Neural progenitor cell (in vitro differentiated cells): Measurements from ENCODE around the gene BMP5. TPM values are rescaled to one million over a fixed set of nuclear protein-coding genes. Genes with fewer than 3 reads are reported as not detected.

Source experiments
- DNase-seq: peaks from one replicate; pipeline ENCODE4 v3.0.0-alpha.2; 2016; ENCODE audit warnings: low spot score
- H2AFZ ChIP-seq: fragments of 200-600 bp; sonication (generic); replicated peaks from 2 replicates; pipeline ENCODE4 v1.6.1; 2016; ENCODE audit warnings: antibody characterized with exemption
- H3F3A ChIP-seq: fragments of 200-600 bp; sonication (generic); 2 replicates; pipeline ENCODE4 v1.6.1; 2016; ENCODE audit warnings: antibody characterized with exemption, low read depth
- H3K27ac ChIP-seq: fragments of 200-600 bp; sonication (generic); 2 replicates; pipeline ENCODE4 v1.5.1; 2016; ENCODE audit warnings: mild to moderate bottlenecking
- H3K27me3 ChIP-seq: fragments of 200-600 bp; sonication (generic); 2 replicates; pipeline ENCODE4 v1.6.1; 2016; ENCODE audit warnings: mild to moderate bottlenecking, moderate library complexity
- H3K36me3 ChIP-seq: fragments of 200-600 bp; sonication (generic); 2 replicates; pipeline ENCODE4 v1.5.1; 2016
- H3K4me1 ChIP-seq: fragments of 200-600 bp; sonication (generic); 2 replicates; pipeline ENCODE4 v1.6.1; 2016; ENCODE audit warnings: mixed run types
- H3K4me2 ChIP-seq: fragments of 200-600 bp; sonication (generic); 2 replicates; pipeline ENCODE4 v1.6.1; 2016
- H3K4me3 ChIP-seq: fragments of 200-600 bp; sonication (generic); 2 replicates; pipeline ENCODE4 v1.5.1; 2016
- H3K79me2 ChIP-seq: fragments of 200-600 bp; sonication (generic); 2 replicates; pipeline ENCODE4 v1.6.1; 2016; ENCODE audit warnings: low read depth
- H3K9ac ChIP-seq: fragments of 200-600 bp; sonication (generic); 2 replicates; pipeline ENCODE4 v1.6.1; 2016
- H3K9me3 ChIP-seq: fragments of 200-600 bp; sonication (generic); 2 replicates; pipeline ENCODE4 v1.5.1; 2016; ENCODE audit warnings: low read depth
- H4K20me1 ChIP-seq: fragments of 200-600 bp; sonication (generic); 2 replicates; pipeline ENCODE4 v1.6.1; 2016; ENCODE audit warnings: low read depth
- H3K27ac Mint-ChIP-seq: 3 replicates; pipeline ENCODE4 v1.8.0; 2021; ENCODE audit warnings: mixed read lengths
- H3K27me3 Mint-ChIP-seq: 2 replicates; pipeline ENCODE4 v1.8.0; 2022; ENCODE audit warnings: low read depth, mild to moderate bottlenecking, inconsistent platforms, moderate library complexity, mixed read lengths; ENCODE audit not compliant: insufficient read depth
- H3K36me3 Mint-ChIP-seq: 3 replicates; pipeline ENCODE4 v1.8.0; 2021; ENCODE audit warnings: mixed read lengths
- H3K4me1 Mint-ChIP-seq: 3 replicates; pipeline ENCODE4 v1.8.0; 2021; ENCODE audit warnings: mixed read lengths
- H3K4me3 Mint-ChIP-seq: 3 replicates; pipeline ENCODE4 v1.8.0; 2021; ENCODE audit warnings: mild to moderate bottlenecking, moderate library complexity, mixed read lengths
- H3K9me3 Mint-ChIP-seq: 3 replicates; pipeline ENCODE4 v1.8.0; 2020; ENCODE audit warnings: mixed read lengths
- EZH2 ChIP-seq: fragments of 200-600 bp; sonication (generic); IDR thresholded peaks from 2 replicates; pipeline ENCODE4 v1.6.1; 2017; ENCODE audit warnings: antibody characterized with exemption, mild to moderate bottlenecking, moderate library complexity
- EZH2phosphoT487 ChIP-seq: fragments of 200-600 bp; sonication (generic); IDR thresholded peaks from 2 replicates; pipeline ENCODE4 v1.6.1; 2017; ENCODE audit warnings: antibody characterized with exemption
- total RNA-seq: library from RNA; depleted of rRNA; stranded (reverse); fragments of >200 nt; gene quantifications from 2 replicates; pipeline ENCODE4 v1.2.3, GENCODE V29; 2015; ENCODE audit warnings: low replicate concordance
- TF ChIP-seq, protein P1 (sequence below): fragments of 200-600 bp; sonication (generic); IDR thresholded peaks from 2 replicates; pipeline ENCODE4 v1.5.1; 2017; ENCODE audit warnings: antibody characterized with exemption, mild to moderate bottlenecking

Gene BMP5
- total RNA-seq, 1 donor from 2014 or later, result 1.5 TPM

DNA sequence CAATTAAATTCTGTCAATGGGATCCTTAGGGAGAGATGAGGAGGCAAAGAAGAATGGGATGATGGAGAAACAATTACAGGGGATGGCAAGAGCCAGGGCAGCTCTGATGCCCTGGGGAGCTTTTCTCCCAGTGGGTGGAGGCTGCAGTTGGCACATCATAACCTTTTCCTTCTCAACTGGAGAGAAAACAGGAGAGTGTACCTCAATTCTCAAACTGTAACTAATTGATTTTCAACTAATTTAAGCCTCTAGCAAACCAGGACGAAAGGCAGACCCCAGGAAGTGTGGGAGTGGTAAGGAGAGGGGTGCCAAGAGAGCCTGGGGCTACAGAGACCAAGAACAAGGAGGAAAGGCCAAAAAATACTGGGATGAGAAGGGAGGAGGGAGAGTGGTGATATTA, 5.7 kb downstream of the BMP5 start:
- peaks cover 26% of the 10 kb centered on the region for H3K4me1 Mint-ChIP-seq
- Histone ChIP-seq H3K4me3 (no peak overlapping the region), H3K4me2 (peak overlapping the region; percentile 14)

DNA sequence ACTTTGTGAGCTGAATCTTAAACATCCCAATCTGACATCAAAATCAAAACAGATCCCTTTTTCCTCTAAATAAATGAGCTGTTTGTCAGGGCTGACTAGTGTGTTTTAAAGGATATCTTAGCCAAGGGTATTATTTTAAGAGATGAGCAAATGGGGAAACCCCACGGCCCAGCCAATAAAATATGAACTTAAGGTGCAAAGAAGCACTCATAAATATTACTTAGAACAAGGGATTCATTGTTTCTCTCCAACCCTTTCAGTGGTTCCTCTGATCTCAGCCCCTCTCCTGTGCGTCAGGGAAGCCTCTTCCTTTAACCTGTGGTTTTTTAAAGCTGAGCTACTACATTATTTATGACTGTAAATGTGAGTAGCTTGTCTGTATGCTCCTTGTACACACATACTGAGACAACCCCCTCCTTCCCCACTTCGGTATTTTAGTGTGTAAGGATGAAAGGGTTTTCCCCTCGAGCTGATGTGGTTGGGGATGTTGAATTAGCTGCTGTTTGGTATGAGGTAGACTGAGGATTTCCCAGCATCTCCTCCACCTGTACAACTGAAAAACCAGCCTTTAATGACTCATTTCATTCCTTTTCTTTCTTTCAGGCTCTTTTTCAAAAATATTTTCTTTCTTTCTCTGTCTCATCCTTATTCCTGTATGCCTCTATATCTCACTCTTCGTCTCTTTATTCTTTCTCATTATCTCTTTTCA, 6.5 kb downstream of the BMP5 start:
- H2AFZ ChIP-seq, result no peak overlapping the region
- H3K36me3 ChIP-seq, result no peaks in the 10 kb centered on the region
- Mint-ChIP-seq H3K4me1 (peaks cover 22% of the 10 kb centered on the region), H3K27ac (no peak overlapping the region), H3K4me3 (no peak overlapping the region), H3K27me3 (peaks cover 4% of the 10 kb centered on the region), H3K9me3 (no peaks in the 10 kb centered on the region), H3K36me3 (no peaks in the 10 kb centered on the region)
- no peaks in the 10 kb centered on the region for H3K27me3 ChIP-seq
- DNase-seq, result no peak
- H3K9ac ChIP-seq, result no peak overlapping the region
- no peak overlapping the region for H3K4me3 ChIP-seq
- H4K20me1 ChIP-seq, result no peaks in the 10 kb centered on the region
- H3K79me2 ChIP-seq, result peaks cover 9% of the 10 kb centered on the region
- no peaks in the 10 kb centered on the region for H3F3A ChIP-seq
- H3K9me3 ChIP-seq, result no peaks in the 10 kb centered on the region
- no peak overlapping the region for H3K27ac ChIP-seq
- H3K4me2 ChIP-seq, result no peak overlapping the region
- TF ChIP-seq EZH2phosphoT487 (no peak), EZH2 (no peak)
- TF ChIP-seq, protein P1, sequence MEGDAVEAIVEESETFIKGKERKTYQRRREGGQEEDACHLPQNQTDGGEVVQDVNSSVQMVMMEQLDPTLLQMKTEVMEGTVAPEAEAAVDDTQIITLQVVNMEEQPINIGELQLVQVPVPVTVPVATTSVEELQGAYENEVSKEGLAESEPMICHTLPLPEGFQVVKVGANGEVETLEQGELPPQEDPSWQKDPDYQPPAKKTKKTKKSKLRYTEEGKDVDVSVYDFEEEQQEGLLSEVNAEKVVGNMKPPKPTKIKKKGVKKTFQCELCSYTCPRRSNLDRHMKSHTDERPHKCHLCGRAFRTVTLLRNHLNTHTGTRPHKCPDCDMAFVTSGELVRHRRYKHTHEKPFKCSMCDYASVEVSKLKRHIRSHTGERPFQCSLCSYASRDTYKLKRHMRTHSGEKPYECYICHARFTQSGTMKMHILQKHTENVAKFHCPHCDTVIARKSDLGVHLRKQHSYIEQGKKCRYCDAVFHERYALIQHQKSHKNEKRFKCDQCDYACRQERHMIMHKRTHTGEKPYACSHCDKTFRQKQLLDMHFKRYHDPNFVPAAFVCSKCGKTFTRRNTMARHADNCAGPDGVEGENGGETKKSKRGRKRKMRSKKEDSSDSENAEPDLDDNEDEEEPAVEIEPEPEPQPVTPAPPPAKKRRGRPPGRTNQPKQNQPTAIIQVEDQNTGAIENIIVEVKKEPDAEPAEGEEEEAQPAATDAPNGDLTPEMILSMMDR, result no peak
- peaks cover 29% of the 10 kb centered on the region for H3K4me1 ChIP-seq

More for the DNA sequence above, 5.7 kb downstream of the BMP5 start:
- DNase-seq, result no peak
- H3K36me3 ChIP-seq, result no peaks in the 10 kb centered on the region
- Mint-ChIP-seq H3K27me3 (no peaks in the 10 kb centered on the region), H3K36me3 (no peaks in the 10 kb centered on the region), H3K4me3 (peak overlapping the region; percentile 51), H3K27ac (peak overlapping the region; percentile 4), H3K9me3 (no peaks in the 10 kb centered on the region)
- peaks cover 35% of the 10 kb centered on the region for H3K4me1 ChIP-seq
- peaks cover 6% of the 10 kb centered on the region for H3F3A ChIP-seq
- H2AFZ ChIP-seq, result no peak overlapping the region
- peaks cover 9% of the 10 kb centered on the region for H3K79me2 ChIP-seq
- H3K9me3 ChIP-seq, result no peaks in the 10 kb centered on the region
- H4K20me1 ChIP-seq, result no peaks in the 10 kb centered on the region
- no peak overlapping the region for H3K9ac ChIP-seq
- no peaks in the 10 kb centered on the region for H3K27me3 ChIP-seq
- TF ChIP-seq, protein P1, result no peak
- TF ChIP-seq EZH2 (no peak), EZH2phosphoT487 (no peak)
- no peak overlapping the region for H3K27ac ChIP-seq

DNA sequence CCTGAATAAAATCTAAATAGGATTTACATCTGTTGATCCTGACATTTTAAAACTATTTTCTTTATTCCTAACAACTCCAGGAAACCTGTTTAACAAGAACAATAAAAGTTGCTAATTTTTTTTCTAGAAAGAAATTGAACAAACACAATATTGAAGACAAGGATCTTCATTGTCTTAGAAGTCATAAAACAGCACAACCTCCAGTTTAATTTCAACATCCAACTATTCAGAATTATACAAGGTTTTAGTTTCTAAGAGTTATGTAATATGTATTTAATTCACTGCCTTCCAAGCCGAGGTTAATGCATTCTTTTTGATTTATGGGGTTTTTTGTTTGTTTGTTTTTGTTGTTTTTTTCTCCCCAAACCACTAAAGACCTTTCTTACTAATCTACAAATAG, 7.2 kb downstream of the BMP5 start:
- Mint-ChIP-seq H3K4me1 (peaks cover 22% of the 10 kb centered on the region), H3K36me3 (no peaks in the 10 kb centered on the region), H3K27me3 (peaks cover 4% of the 10 kb centered on the region), H3K9me3 (no peaks in the 10 kb centered on the region), H3K27ac (no peak overlapping the region), H3K4me3 (no peak overlapping the region)
- Histone ChIP-seq H4K20me1 (no peaks in the 10 kb centered on the region), H3K27me3 (no peaks in the 10 kb centered on the region), H3K36me3 (no peaks in the 10 kb centered on the region), H3K4me2 (no peak overlapping the region), H3K27ac (no peak overlapping the region), H3F3A (no peaks in the 10 kb centered on the region), H3K9ac (no peak overlapping the region), H3K4me3 (no peak overlapping the region), H3K4me1 (peaks cover 26% of the 10 kb centered on the region), H3K9me3 (no peaks in the 10 kb centered on the region), H3K79me2 (peaks cover 6% of the 10 kb centered on the region), H2AFZ (no peak overlapping the region)
- no peak for DNase-seq
- TF ChIP-seq EZH2 (no peak), EZH2phosphoT487 (no peak)
- TF ChIP-seq, protein P1, result no peak
